Head of caudate nucleus (tissue), 42 donors: Measurements from ENCODE around the gene PLCD3.
A peak's percentile ranks its signal among the peaks of the same experiment; 100 is the strongest.

Source experiments
- DNase-seq, 42 donors: peaks; one replicate each; pipeline versions ENCODE4 v3.0.0 to v3.0.0-alpha.2; 2020 to 2021; ENCODE audit warnings: mixed read lengths in 7 of 42
- intact Hi-C: fragments of 100-400 bp; cut with DNase I; formaldehyde crosslinking; loops from one replicate; pipeline ENCODE4 v1.15.0; 2022

The PLCD3 gene

DNA sequence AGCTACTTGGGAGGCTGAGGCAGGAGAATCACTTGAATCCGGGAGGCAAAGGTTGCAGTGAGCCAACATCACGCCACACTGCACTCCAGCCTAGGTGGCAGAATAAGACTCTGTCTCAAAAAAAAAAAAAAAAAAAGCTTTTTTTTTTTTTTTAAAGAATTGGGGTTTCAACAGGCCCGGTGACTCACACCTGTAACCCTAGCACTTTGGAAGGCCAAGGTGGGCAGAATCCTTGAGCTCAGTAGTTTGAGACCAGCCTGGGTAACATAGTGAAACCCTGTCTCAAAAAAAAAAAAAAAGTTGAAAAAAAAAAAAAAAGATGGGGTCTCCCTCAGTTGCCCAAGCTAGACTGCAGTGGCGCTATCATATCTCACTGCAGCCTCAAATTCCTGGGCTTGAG lies 22.7 kb upstream of the PLCD3 start:
- intact Hi-C loops: no loop called here

GRCh38 chr17:45150911-45151809 lies 18.8 kb upstream of the PLCD3 start:
- no peak for DNase-seq
- intact Hi-C loops: loop anchor here (1.0 to 5.0 kb wide), 2 partner anchors 9 to 46 kb away; no protein-coding TSS in a partner anchor

More for the DNA sequence above, 22.7 kb upstream of the PLCD3 start:
- no peak for DNase-seq

GRCh38 chr17:45149669-45150664 lies 17.7 kb upstream of the PLCD3 start:
- peak in 41 of 42 donors; percentile 47 to 84 (median 67) for DNase-seq

DNA sequence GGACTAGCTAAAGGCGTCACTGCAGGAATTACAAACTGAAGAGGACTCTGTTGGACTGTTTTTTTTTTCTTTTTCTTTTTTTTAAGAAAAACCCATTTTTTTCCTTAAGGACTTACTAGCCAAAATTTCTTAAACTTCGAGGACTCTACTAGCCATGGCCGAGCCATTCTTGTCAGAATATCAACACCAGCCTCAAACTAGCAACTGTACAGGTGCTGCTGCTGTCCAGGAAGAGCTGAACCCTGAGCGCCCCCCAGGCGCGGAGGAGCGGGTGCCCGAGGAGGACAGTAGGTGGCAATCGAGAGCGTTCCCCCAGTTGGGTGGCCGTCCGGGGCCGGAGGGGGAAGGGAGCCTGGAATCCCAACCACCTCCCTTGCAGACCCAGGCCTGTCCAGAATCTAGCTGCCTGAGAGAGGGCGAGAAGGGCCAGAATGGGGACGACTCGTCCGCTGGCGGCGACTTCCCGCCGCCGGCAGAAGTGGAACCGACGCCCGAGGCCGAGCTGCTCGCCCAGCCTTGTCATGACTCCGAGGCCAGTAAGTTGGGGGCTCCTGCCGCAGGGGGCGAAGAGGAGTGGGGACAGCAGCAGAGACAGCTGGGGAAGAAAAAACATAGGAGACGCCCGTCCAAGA lies 16.8 kb upstream of the PLCD3 start:
- intact Hi-C loops: no loop called here
- peak; percentile 58 to 93 (median 87) for DNase-seq

More at GRCh38 chr17:45149669-45150664, 17.7 kb upstream of the PLCD3 start:
- intact Hi-C loops: loop anchor here (1.0 to 5.0 kb wide), 2 partner anchors 10 to 47 kb away; no protein-coding TSS in a partner anchor

- intact Hi-C loops: no loop called here
- DNase-seq: peak; percentile 98 to 100 (median 99)
These were observed 16.1 kb upstream of the PLCD3 start, which contains the start of gene HEXIM1 for GRCh38 chr17:45148183-45149036. HEXIM1 (plus strand) TSS chr17:45148475; CDS start chr17:45149191, 716 bp downstream.

DNA sequence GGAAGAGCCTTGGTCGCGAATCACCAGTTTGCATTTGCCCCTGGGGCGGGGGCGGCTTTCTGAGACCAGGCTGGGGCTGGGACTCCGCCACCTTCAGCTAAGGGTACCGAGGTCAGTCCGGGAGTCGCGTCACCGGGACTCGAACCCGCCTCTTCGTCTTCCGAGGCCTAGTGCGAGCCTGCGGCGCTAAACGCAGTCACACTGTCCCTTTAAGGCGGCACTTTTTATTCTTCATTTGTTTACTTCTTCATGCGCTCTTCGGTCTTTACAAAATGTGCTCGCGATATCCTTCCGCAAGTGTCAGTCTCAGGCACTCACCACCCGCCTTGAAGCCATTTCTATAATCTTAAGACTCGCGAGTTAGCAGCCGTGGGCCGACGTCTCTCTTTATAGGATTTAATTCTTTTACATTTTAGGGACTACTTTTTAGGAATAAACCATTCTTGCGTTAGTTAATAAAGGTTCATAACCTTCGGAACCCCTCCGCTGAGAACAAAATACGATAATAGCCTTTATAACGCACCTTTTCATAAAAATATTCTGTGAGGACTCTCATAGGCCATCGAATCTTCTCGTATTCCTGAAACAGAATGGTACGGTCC lies 15.4 kb upstream of the PLCD3 start:
- DNase-seq: peak; percentile 66 to 91 (median 80)
- intact Hi-C loops: no loop called here

- peak in 9 of 42 donors; percentile 20 to 62 (median 30) for DNase-seq
- intact Hi-C loops: no loop called here
These were observed 14.7 kb upstream of the PLCD3 start for GRCh38 chr17:45146890-45147580.

GRCh38 chr17:45146592-45146889 lies 14.2 kb upstream of the PLCD3 start:
- no peak for DNase-seq
- intact Hi-C loops: no loop called here

- no peak for DNase-seq
- intact Hi-C loops: no loop called here
These were observed 13.9 kb upstream of the PLCD3 start for GRCh38 chr17:45146166-45146565.

GRCh38 chr17:45145035-45145389 lies 12.7 kb upstream of the PLCD3 start:
- intact Hi-C loops: no loop called here
- no peak for DNase-seq

GRCh38 chr17:45144199-45145034 lies 12.1 kb upstream of the PLCD3 start:
- intact Hi-C loops: no loop called here
- DNase-seq: peak in 36 of 42 donors; percentile 25 to 77 (median 50)

- intact Hi-C loops: no loop called here
- DNase-seq: peak in 40 of 42 donors; percentile 40 to 84 (median 66)
These were observed 11.5 kb upstream of the PLCD3 start for GRCh38 chr17:45143767-45144198.

DNA sequence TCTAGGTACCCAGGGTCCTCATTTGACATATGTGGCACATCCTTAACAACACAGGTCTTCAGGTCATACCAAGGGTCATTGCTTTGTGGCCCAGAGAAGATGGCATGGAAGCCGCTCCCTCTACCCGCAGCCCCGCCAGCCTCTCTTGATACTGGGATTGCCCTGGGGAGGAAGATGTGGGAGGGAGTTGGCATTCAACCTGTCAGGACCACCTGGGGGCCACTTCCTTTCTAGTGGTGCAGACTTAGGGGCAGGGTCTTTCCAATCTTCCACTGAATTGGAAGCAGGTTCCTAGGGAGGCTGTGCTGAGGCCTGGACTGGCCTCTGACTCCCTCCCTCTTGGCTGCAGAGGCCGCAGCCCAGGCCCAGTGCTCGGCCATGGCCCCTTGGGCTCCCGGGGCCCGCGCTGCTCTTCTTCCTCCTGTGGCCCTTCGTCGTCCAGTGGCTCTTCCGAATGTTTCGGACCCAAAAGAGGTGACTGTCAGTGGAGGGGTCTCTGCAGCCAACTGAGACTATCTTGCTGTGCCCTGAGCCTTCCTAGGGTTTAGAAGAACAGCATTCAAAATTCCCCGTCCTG lies 10.9 kb upstream of the PLCD3 start:
- no peak for DNase-seq
- intact Hi-C loops: no loop called here

DNA sequence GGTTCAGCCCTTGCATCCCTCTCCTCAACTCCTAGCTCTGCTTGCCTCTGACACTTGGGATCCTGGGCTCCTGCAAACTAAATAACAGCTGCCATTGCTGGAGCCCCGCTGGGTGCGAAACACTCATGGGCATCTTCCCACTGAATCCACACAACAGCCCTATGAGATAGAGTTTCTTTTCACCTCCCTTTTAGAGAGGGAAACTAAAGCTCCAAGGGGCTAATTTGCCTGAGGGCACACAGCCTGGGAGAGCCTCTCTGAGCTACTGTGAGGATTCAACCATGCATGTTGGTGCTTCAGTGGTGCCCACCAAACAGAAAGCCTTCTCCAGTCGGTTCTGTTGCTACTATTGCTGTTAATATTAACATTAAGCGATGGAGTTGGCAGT lies 7.2 kb upstream of the PLCD3 start:
- intact Hi-C loops: no loop called here
- no peak for DNase-seq

DNA sequence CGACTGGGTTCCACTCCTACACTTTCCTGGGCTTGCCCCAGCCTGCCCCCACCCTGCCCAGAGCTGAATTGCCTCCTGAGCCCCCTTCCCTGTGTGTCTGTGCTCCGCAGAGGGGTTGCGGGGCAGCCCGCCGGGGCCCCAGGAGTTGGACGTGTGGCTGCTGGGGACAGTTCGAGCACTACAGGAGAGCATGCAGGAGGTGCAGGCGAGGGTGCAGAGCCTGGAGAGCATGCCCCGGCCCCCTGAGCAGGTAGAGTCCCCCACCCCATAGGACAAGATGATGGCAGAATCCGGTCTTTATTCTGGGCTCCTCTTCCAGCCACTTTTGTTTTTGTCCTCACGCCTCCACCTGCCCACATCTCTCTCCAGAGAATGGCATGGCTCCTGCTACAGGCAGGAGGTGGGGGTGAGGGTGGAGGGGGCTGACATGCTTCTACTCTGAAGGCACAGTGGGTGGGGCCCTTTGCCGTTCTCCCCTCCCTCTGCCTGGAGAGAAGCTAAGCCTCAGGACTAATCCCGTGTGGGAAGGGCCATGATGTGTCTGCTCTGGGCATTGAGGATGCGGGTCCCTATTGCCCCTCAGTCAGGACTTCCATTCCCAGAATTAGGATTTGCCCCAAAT lies 6.7 kb upstream of the PLCD3 start:
- intact Hi-C loops: no loop called here
- peak in 8 of 42 donors; percentile 24 to 67 (median 46) for DNase-seq
